HG02970 (cell line): Measurements from ENCODE around the gene NEU4.

Source experiments
- ATAC-seq: cut with Tn5 transposase; IDR thresholded peaks from one replicate; pipeline ENCODE4 v1.9.1; 2021; ENCODE audit warnings: mild to moderate bottlenecking, moderate library complexity, moderate number of reproducible peaks; ENCODE audit not compliant: unreplicated experiment, low FRiP score

NEU4 gene

GRCh38 chr2:241849616-241850543 is 40.9 kb downstream of the NEU4 start:
- no peak for ATAC-seq

GRCh38 chr2:241850544-241851324 is 41.7 kb downstream of the NEU4 start:
- no peak for ATAC-seq

GRCh38 chr2:241851325-241852115 is 42.5 kb downstream of the NEU4 start:
- ATAC-seq: no peak

- ATAC-seq: no peak
Measured at GRCh38 chr2:241852116-241852980, 43.4 kb downstream of the NEU4 start.

- no peak for ATAC-seq
Measured at GRCh38 chr2:241852981-241853631, 44.1 kb downstream of the NEU4 start.

GRCh38 chr2:241853651-241854341 is 44.8 kb downstream of the NEU4 start:
- ATAC-seq: no peak

- no peak for ATAC-seq
Measured at GRCh38 chr2:241854342-241855244, 45.6 kb downstream of the NEU4 start.

GRCh38 chr2:241855245-241855887 is 46.4 kb downstream of the NEU4 start:
- ATAC-seq: no peak

GRCh38 chr2:241855888-241856422 is 47.0 kb downstream of the NEU4 start:
- no peak for ATAC-seq

GRCh38 chr2:241857041-241857541 is 48.1 kb downstream of the NEU4 start:
- no peak for ATAC-seq

GRCh38 chr2:241857572-241858121 is 48.7 kb downstream of the NEU4 start:
- no peak for ATAC-seq

GRCh38 chr2:241858206-241859016 is 49.4 kb downstream of the NEU4 start, which contains the start of gene PDCD1:
PDCD1 (minus strand) TSS chr2:241858894; CDS start chr2:241858838, 56 bp downstream.
- ATAC-seq: no peak

GRCh38 chr2:241859017-241859435 is 50.0 kb downstream of the NEU4 start:
- ATAC-seq: no peak

GRCh38 chr2:241859436-241860183 is 50.6 kb downstream of the NEU4 start:
- ATAC-seq: no peak
